ENCODE data around the gene PLAAT2.

The PLAAT2 gene

DNA sequence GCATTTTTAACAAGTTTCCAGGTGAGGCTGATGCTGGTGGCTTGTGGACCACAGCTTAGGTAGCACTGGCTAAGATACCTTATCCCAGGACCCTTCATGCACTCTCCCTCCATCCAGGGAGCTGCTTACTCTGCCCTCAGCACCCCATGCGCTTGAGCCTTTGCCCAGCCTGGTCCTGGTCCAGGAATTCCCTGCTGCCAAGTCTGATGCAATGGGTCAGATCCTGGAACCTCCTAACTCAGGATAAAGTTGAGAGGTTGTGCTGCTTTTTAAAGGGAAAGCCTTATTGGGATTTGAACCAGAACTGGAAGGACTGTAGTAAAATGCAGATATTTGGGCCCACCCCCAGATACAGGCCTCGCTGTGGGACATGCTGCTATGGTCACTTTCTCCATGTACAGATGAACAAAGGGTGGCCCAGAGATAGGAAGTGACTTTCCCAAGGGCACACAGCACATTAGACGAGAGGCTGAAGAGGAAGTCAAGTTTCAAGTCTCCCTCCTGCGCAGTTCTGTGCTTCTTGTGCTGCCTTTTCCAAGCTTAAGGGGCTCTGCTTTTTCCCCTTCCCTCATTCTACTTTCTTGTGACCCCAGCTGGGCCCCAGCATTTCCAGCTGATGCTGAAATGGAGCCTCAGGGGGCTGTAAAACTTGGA, 58.1 kb downstream of the PLAAT2 start:
- ATAC-seq: no peak
- no peak for TF ChIP-seq ZNF8 (CRISPR knock-in tag; IDR thresholded peaks at IDR 0.05)
- TF ChIP-seq BACH2 (CRISPR knock-in tag; IDR thresholded peaks at IDR 0.05; ENCODE audit: borderline replicate concordance): no peak
- TF ChIP-seq, protein P1, sequence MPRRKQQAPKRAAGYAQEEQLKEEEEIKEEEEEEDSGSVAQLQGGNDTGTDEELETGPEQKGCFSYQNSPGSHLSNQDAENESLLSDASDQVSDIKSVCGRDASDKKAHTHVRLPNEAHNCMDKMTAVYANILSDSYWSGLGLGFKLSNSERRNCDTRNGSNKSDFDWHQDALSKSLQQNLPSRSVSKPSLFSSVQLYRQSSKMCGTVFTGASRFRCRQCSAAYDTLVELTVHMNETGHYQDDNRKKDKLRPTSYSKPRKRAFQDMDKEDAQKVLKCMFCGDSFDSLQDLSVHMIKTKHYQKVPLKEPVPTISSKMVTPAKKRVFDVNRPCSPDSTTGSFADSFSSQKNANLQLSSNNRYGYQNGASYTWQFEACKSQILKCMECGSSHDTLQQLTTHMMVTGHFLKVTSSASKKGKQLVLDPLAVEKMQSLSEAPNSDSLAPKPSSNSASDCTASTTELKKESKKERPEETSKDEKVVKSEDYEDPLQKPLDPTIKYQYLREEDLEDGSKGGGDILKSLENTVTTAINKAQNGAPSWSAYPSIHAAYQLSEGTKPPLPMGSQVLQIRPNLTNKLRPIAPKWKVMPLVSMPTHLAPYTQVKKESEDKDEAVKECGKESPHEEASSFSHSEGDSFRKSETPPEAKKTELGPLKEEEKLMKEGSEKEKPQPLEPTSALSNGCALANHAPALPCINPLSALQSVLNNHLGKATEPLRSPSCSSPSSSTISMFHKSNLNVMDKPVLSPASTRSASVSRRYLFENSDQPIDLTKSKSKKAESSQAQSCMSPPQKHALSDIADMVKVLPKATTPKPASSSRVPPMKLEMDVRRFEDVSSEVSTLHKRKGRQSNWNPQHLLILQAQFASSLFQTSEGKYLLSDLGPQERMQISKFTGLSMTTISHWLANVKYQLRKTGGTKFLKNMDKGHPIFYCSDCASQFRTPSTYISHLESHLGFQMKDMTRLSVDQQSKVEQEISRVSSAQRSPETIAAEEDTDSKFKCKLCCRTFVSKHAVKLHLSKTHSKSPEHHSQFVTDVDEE (CRISPR knock-in tag; IDR thresholded peaks at IDR 0.05): no peak
- no peak for TF ChIP-seq ZFP30 (CRISPR knock-in tag; IDR thresholded peaks at IDR 0.05)
- TF ChIP-seq OSR1 (CRISPR knock-in tag; IDR thresholded peaks at IDR 0.05): no peak

DNA sequence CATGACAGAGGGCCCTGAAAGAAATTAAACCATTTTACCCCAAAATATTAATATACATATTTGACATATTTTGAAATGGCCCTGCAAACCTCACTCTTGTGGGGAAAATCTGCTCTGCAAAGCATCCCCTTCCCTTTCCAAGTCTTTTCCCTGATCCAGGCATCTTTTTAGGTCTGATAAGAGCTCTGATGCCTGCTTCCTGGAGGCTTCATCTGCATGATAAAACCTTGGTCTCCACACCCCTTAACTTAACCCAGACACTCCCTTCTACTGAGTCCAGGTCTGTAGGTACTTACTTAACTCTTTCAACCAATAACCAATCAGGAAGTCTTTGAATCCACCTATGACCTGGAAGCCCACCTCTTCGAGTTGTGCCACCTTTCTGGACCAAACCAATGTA, 59.1 kb downstream of the PLAAT2 start:
- TF ChIP-seq GLIS3 (CRISPR knock-in tag; IDR thresholded peaks at IDR 0.05): no peak
- no peak for TF ChIP-seq ZFP30 (CRISPR knock-in tag; IDR thresholded peaks at IDR 0.05)
- no peak for TF ChIP-seq ZNF70 (CRISPR knock-in tag; IDR thresholded peaks at IDR 0.05)
- TF ChIP-seq, protein P2, sequence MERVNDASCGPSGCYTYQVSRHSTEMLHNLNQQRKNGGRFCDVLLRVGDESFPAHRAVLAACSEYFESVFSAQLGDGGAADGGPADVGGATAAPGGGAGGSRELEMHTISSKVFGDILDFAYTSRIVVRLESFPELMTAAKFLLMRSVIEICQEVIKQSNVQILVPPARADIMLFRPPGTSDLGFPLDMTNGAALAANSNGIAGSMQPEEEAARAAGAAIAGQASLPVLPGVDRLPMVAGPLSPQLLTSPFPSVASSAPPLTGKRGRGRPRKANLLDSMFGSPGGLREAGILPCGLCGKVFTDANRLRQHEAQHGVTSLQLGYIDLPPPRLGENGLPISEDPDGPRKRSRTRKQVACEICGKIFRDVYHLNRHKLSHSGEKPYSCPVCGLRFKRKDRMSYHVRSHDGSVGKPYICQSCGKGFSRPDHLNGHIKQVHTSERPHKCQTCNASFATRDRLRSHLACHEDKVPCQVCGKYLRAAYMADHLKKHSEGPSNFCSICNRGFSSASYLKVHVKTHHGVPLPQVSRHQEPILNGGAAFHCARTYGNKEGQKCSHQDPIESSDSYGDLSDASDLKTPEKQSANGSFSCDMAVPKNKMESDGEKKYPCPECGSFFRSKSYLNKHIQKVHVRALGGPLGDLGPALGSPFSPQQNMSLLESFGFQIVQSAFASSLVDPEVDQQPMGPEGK (CRISPR knock-in tag; IDR thresholded peaks at IDR 0.05; ENCODE audit: borderline replicate concordance): no peak
- TF ChIP-seq PPARA (CRISPR knock-in tag; IDR thresholded peaks at IDR 0.05; ENCODE audit: borderline replicate concordance): no peak
- TF ChIP-seq SNAI2 (CRISPR knock-in tag; IDR thresholded peaks at IDR 0.05): no peak
- no peak for TF ChIP-seq ESRRG (CRISPR knock-in tag; IDR thresholded peaks at IDR 0.05)
- TF ChIP-seq RARB (CRISPR knock-in tag; IDR thresholded peaks at IDR 0.05): no peak
- TF ChIP-seq CSDC2 (CRISPR knock-in tag; IDR thresholded peaks at IDR 0.05): no peak
- TF ChIP-seq, protein P3, sequence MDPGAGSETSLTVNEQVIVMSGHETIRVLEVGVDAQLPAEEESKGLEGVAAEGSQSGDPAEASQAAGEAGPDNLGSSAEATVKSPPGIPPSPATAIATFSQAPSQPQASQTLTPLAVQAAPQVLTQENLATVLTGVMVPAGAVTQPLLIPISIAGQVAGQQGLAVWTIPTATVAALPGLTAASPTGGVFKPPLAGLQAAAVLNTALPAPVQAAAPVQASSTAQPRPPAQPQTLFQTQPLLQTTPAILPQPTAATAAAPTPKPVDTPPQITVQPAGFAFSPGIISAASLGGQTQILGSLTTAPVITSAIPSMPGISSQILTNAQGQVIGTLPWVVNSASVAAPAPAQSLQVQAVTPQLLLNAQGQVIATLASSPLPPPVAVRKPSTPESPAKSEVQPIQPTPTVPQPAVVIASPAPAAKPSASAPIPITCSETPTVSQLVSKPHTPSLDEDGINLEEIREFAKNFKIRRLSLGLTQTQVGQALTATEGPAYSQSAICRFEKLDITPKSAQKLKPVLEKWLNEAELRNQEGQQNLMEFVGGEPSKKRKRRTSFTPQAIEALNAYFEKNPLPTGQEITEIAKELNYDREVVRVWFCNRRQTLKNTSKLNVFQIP (CRISPR knock-in tag; IDR thresholded peaks at IDR 0.05; ENCODE audit: borderline replicate concordance, low read depth): no peak
- TF ChIP-seq, protein P4, sequence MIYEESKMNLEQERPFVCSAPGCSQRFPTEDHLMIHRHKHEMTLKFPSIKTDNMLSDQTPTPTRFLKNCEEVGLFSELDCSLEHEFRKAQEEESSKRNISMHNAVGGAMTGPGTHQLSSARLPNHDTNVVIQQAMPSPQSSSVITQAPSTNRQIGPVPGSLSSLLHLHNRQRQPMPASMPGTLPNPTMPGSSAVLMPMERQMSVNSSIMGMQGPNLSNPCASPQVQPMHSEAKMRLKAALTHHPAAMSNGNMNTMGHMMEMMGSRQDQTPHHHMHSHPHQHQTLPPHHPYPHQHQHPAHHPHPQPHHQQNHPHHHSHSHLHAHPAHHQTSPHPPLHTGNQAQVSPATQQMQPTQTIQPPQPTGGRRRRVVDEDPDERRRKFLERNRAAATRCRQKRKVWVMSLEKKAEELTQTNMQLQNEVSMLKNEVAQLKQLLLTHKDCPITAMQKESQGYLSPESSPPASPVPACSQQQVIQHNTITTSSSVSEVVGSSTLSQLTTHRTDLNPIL (CRISPR knock-in tag; IDR thresholded peaks at IDR 0.05; ENCODE audit: low read depth): no peak
- no peak for TF ChIP-seq ZFP3 (CRISPR knock-in tag; IDR thresholded peaks at IDR 0.05)
- TF ChIP-seq BACH2 (CRISPR knock-in tag; IDR thresholded peaks at IDR 0.05; ENCODE audit: borderline replicate concordance): no peak
- TF ChIP-seq OSR1 (CRISPR knock-in tag; IDR thresholded peaks at IDR 0.05): no peak
- TF ChIP-seq TOX (CRISPR knock-in tag; IDR thresholded peaks at IDR 0.05; ENCODE audit: borderline replicate concordance): no peak
- TF ChIP-seq TCF4 (CRISPR knock-in tag; IDR thresholded peaks at IDR 0.05; ENCODE audit: borderline replicate concordance): no peak
- no peak for ATAC-seq

DNA sequence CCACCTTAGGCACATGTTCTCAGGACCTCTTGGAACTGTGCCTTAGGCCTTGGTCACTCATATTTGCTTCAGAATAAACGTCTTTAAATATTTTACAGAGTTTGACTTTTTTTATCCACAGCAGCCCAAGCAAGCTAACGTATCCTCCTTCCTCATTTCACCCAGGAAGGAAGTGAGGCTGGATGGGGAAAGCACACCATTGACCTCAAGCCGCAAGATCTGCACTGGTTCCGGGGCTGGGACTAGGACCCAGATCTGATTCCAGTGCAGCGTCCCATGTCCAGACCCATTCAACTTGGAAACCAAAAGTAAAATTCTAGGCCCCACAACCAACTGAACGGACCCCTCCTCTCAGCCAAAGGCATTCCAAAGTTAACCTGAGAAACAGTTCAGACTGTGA, 59.7 kb downstream of the PLAAT2 start:
- ATAC-seq: no peak
- TF ChIP-seq CSDC2 (CRISPR knock-in tag; IDR thresholded peaks at IDR 0.05): no peak
- TF ChIP-seq, protein P1 (CRISPR knock-in tag; IDR thresholded peaks at IDR 0.05): no peak
- TF ChIP-seq, protein P2 (CRISPR knock-in tag; IDR thresholded peaks at IDR 0.05; ENCODE audit: borderline replicate concordance): no peak
- no peak for TF ChIP-seq ZNF565 (CRISPR knock-in tag; conservative IDR thresholded peaks at IDR 0.05; ENCODE audit: low read depth)
- TF ChIP-seq, protein P3 (CRISPR knock-in tag; IDR thresholded peaks at IDR 0.05; ENCODE audit: borderline replicate concordance, low read depth): no peak
- TF ChIP-seq ESRRG (CRISPR knock-in tag; IDR thresholded peaks at IDR 0.05): no peak
- no peak for TF ChIP-seq PPARA (CRISPR knock-in tag; IDR thresholded peaks at IDR 0.05; ENCODE audit: borderline replicate concordance)
- TF ChIP-seq, protein P5, sequence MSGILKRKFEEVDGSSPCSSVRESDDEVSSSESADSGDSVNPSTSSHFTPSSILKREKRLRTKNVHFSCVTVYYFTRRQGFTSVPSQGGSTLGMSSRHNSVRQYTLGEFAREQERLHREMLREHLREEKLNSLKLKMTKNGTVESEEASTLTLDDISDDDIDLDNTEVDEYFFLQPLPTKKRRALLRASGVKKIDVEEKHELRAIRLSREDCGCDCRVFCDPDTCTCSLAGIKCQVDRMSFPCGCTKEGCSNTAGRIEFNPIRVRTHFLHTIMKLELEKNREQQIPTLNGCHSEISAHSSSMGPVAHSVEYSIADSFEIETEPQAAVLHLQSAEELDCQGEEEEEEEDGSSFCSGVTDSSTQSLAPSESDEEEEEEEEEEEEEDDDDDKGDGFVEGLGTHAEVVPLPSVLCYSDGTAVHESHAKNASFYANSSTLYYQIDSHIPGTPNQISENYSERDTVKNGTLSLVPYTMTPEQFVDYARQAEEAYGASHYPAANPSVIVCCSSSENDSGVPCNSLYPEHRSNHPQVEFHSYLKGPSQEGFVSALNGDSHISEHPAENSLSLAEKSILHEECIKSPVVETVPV (CRISPR knock-in tag; IDR thresholded peaks at IDR 0.05): no peak
- TF ChIP-seq ZFP30 (CRISPR knock-in tag; IDR thresholded peaks at IDR 0.05): no peak
